GM21528 (cell line): ENCODE data around the gene GFM2.
"Not testable (repeated sequence)": the region's sequence is repeated elsewhere in the genome, so short reads cannot be mapped to it uniquely, and the experiment has no call there.

Source experiments
- ATAC-seq: cut with Tn5 transposase; IDR thresholded peaks from one replicate; pipeline ENCODE4 v1.9.1; 2021; ENCODE audit warnings: mild to moderate bottlenecking, moderate library complexity; ENCODE audit not compliant: unreplicated experiment, low FRiP score

Gene GFM2

DNA sequence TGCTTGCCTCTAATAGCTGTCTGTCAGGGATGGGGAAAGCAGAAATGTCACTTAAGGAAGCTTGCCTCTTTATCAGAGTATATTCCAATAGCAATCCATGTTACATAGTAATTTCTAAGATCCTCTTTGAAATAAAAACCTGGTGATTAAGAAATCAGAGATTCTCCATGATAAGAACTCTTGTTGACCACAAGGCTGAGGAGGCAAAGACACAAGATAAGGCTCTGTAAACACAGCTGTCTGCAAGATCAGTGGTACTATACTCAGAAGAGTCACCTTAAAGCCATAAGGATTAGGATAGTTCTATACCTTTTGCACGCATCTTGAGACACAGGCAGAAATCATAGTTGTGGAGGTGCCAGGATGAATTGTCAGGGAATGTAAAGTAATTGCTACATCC, 41.6 kb downstream of the GFM2 start:
- no peak for ATAC-seq

DNA sequence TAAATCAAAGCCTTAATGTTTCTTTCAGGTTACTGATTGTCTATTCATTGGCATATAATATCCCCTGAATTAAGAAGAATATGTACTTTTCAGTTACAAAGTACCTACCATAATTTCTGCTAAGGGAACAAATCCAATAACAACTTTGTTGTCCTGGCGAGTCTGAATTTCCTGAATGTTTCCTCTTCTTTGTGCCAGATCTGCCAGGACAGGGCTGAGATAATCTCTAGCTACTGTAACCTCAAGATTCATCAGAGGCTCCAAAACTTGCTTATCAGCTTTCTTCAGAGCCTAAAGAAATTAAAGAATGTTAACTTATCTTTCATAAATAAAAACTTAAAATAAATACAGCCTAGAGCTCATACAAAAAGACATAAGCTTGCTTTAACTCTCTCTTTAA, 44.6 kb downstream of the GFM2 start:
- no peak for ATAC-seq

DNA sequence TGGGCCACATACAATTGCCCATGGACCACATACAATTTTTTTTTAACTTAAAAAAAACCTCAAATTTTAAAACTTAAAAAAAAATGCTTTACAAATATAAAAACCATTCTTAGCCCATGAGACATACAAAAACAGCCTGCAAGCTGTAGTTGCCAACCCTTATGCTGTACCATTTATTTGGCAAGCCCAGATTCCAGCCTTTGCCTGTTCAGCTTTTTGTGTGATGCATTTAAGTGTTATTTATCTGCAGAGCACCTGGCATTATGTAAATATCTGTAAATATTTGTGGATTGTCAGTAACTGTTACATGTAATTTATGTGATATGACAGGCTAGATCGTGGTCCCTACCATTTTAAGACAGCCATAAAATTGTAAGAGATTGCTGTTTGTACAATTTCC, 49.3 kb downstream of the GFM2 start:
- ATAC-seq, result no peak

DNA sequence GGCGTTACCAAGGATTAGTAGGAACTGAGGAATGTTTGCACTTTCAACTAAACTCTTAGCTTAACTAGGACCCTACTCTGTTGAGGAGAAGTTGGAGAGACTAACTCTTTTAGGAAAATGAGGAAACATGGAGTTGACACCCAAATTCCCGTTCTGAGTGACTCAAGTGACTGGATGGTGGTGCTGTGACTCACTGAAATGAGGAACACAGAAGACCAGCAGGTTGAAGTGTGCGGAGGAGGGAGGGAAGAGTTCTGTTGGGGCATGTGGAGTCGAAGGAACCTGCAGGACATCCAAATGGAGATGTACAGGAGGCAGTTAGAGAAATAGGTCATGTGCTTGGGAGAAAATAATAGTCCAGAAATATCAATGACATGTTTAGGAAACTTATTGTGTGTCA, 73.7 kb downstream of the GFM2 start:
- ATAC-seq, result no peak

DNA sequence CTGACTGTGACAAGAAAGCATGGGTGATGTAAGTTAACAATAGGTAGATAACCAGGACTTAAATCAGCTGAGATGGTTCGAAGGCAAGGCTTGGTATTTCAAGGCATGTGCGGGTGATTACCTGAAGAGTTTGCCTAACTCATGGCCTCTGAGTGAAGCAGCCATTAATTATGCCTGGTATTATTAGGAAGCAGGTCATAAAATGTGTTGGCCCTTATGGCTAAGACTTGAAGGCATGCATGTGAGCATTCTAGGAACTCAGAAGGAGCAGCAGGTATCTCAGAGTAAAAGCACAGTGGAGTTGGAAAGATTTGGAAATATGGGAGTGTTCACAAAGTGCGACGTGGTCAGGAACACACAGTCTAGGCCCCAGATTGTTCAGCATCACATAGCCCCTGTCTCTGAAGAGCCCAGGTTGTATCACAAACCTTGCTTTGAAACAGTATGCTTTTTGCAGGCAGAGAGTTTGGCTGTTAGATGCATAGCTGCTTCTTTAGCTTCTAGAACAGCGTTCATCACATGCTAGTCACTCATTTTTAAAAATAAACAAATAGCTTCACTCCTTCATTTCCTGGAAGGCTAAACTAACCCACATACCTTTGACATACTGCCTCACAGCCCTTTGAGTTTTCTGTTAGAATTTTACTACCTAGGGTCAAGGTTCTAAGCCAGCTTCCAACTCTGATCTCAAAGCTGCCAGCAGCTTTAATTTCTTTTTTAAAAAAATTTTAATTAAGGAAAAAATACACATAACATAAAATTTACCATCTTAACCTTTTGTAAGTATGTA, 79.8 kb downstream of the GFM2 start:
- ATAC-seq, result no peak

DNA sequence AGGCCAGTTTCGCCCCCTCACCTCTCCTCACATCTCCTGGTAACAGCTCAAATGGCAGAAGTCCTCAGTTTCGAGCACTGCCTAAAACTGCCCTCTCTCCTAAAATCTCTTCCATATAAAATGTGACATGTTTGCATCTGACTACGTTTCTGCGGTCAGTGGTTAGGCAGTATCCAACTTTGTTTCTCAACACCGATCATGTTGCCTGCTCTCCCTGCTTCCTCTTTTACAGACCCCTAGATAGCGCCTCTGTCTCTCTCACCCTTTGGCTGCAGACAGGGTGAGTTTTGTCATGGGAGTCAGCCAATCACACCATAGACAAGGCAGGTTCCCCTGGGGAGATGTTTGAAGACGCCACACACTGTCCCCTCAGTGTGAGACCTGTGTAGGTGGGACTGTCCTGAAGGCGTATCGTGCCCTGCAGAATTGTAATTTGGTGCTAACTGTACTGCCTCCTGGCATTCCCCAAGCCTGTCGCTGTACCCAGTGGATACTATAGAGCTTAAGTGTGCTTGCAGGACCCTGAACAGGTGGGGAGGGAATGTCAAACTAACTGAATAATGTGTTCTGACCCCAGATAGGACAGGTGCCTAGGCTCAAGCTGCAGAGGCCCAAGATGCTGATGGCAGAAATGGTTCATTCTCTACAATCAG, 80.8 kb downstream of the GFM2 start:
- ATAC-seq, result peak; percentile 59

DNA sequence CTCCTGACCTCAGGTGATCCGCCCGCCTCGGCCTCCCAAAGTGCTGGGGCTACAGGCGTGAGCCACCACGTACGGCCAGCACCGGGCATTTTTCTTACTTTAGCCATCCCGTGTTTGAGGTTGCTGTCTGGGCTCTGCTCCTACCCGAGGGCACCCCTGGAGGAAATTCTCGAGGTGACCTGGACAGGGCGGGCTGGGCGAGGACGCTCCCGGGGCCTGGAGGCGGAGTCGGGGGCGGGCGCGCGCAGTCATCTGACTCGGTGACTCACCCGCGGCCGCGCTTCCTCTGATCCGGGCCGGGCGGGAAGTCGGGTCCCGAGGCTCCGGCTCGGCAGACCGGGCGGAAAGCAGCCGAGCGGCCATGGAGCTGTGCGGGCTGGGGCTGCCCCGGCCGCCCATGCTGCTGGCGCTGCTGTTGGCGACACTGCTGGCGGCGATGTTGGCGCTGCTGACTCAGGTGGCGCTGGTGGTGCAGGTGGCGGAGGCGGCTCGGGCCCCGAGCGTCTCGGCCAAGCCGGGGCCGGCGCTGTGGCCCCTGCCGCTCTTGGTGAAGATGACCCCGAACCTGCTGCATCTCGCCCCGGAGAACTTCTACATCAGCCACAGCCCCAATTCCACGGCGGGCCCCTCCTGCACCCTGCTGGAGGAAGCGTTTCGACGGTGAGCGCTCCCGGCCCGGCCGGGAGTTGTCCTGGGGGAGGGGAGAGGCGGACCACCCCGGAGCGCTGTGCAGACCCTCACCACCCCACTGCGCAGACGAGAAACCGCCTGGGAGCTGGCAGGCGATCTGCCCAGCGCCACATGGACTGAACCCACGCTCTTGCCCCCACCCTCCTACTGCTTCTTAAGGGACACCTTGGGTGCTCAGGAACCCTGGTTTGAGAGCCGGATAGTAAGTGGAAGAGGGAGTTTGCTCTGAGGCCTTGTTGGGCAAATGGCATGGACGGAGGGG, 81.7 kb downstream of the GFM2 start, which contains the start of gene HEXB:
HEXB (plus strand) TSS at position 334 of the 952 bp plus-strand sequence; CDS start at position 362, 28 bp downstream.
- peak; percentile 76 for ATAC-seq

DNA sequence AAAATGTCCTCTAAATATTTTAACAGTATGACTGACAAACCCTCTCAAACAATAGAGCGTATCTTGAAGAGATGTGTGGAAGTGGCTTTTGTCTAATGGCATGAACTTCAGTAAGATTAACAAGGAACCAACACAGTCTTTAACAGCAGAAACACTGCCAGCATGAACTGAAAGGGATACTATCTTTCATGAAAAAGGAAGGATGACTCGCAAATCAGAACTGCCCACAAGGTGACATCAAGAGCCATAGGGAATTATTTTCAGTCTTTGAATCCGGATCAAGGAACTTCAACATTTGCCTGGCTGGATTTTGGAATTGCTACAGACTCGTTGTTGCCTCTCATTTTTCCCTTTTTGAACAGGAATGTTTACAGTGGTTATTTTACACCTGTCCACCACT, 87.0 kb downstream of the GFM2 start:
- ATAC-seq, result no peak

DNA sequence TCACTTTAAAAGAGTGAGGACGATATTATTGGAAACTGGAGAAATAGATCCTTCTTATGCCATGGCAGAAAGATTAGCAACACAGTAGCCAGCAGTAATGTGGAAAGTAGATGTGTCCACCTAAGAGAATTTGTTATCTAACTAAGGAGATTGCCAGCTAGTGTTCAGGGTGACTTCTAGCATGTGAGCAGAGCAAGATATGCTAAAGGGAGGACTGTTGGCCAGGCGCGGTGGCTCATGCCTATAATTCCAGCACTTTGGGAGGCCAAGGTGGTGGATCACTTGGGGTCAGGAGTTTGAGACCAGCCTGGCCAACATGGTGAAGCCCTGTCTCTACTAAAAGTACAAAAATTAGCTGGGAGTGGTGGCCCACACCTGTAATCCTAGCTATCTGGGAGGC, 87.6 kb downstream of the GFM2 start:
- not testable (repeated sequence) for ATAC-seq

DNA sequence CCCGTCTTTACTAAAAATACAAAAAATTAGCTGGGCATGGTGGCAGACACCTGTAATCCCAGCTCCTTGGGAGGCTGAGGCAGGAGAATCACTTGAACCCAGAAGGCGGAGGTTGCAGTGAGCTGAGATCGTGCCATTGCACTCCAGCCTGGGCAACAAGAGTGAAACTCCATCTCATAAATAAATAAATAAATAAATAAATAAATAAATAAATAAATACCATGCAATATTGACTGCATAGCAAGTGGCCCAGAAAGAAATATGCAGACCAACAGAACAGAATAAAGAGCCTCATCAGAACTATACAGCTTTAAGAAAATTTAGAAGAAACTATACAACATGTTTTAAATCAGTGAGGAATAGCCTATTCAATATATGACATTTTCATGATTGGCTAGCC, 88.8 kb downstream of the GFM2 start:
- ATAC-seq, result not testable (repeated sequence)

DNA sequence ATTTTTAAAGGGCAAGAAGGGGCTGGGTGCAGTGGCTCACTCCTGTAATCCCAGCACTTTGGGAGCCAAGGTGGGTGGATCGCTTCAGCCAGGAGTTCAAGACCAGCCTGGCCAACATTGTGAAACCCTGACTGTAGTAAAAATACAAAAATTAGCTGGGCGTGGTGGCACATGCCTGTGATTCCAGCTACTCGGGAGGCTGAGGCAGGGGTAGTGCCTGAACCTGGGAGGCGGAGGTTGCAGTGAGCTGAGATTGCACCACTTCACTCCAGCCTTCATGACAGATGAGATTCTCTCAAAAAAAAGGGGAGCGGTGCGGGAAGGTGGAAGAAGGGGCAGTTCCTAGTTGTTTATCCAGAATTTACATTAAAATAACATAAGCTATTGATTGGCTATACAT, 90.5 kb downstream of the GFM2 start:
- not testable (repeated sequence) for ATAC-seq

DNA sequence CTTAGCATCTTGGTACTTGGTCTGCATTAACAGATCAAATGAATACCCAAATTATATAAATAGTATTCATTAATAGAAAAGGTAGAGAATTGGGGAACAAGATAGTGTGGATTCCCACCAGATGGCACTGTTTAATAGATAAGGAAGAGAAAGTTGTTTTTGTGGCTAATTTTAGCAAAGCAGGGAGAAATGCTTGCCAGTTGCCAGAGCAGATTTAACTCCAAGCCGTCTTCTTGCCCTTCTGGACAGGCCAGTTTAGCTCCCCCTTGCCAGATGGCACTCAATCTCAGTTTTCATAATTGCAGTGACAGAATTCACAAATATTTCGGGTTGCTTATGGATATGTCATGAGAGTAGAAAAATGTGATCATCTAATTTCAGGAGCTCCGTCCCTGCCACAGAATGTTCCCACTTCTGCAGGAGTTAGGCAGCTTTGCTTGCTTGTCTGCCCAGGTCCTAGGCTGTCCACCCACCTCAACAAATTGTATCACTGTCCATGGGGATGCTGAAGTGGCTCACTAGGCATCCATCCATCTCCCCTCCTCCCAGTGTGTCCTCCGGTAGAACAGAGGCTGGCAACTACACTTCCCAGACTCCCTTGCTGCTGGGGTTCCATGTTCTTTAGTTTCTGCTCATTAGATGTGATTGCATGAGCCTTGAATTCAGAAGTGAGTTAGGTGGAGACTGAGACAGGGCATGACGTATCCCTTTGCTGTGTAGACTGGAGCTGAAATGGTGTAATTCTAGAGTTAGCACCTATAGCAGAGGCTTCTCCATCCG, 93.7 kb downstream of the GFM2 start:
- ATAC-seq, result no peak

DNA sequence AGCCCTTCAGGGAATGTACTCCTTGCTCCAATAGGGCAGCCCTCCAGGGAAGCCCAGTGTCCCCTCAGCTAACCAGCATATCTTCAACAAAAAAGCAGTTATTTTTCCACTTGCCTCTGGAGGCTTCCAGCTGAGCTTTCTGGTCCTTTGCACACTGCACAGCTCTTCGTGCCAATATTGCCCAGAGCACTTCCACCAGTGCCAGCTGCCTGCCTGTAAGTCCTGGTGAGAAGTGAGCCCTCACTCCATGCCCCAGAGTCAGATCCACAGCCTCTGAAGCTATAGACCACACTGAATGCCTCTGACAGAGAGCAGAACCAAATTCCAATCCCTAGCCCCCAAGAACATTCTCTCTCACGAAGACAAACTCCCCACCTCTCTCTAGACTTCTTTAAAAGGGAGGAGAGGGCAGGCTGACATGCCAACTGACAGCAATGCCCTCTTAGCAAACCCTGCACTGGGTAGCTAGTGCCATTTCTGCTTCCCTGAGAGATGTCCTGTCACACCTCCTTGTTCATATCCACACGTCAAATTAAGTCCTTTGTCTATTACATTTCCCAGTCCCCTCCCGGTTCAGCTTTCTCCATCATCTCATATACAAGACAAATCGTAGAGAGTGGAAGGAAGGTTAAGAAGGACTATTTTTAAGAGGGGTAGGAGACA, 94.6 kb downstream of the GFM2 start:
- no peak for ATAC-seq
